Fibroblast of the aortic adventitia (primary cell): ENCODE results near the gene PARS2. TPM values are rescaled to one million over a fixed set of nuclear protein-coding genes. Genes with fewer than 3 reads are reported as not detected.

Source experiments
- DNase-seq: peaks from one replicate; pipeline ENCODE4 v3.0.0-alpha.2; 2010; ENCODE audit warnings: low read depth
- H3K4me3 ChIP-seq: 2 replicates; pipeline ENCODE4 v1.5.1; 2011; ENCODE audit warnings: low read depth, mild to moderate bottlenecking, control low read depth, low read length, moderate library complexity
- total RNA-seq: library from RNA; depleted of rRNA; stranded (reverse); fragments of >200 nt; gene quantifications from 2 replicates; pipeline ENCODE4 v1.2.3, GENCODE V29; 2012; ENCODE audit warnings: low replicate concordance
- TF ChIP-seq, protein P1 (sequence below): IDR thresholded peaks from 2 replicates; pipeline ENCODE4 v1.5.1; 2011; ENCODE audit warnings: mild to moderate bottlenecking, low read length, control low read depth, inconsistent platforms; ENCODE audit not compliant: insufficient read depth

Gene PARS2
- total RNA-seq, 1 donor, result 4.1 TPM

DNA sequence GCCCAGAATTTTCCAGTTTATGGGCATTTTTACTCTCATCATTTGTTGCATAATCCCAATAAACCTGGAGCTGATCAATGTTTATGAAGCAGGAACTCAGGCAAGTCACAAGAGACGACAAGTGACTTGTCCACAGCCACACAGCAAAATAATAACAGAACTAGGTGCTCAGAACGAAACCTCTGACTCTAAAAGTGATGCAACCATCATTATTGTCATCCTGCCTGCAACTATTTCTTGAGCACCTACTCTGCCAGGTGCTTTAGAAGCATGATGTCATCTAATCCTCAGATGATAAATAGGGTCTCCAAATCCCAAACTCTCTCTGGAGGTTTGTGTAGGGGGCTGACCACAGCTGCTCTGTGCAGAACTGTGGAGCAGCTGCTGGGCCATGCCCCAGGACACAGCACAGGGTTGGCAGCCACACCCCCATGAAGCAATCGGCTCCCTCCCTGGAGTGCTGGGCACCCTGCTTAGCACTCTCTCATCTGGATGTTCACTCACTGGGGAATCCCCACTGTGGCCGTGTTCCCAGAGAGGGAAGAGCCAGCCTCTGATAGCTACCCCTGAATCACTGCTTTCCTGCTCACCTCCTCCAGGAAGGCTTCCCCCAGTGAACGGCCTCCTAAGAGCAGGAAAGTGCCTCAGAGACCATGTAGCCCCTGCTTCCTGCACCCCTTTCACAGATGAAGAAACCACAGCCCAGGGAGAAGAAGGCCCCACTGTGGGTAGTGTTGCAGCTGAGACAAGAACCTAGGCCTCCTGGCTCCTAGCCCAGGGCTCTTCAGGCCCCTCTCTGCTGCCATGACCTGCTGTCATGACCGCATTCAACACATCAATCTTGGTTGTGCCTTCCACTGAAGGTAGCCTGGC is 34.7 kb upstream of the PARS2 start:
- TF ChIP-seq, protein P1, sequence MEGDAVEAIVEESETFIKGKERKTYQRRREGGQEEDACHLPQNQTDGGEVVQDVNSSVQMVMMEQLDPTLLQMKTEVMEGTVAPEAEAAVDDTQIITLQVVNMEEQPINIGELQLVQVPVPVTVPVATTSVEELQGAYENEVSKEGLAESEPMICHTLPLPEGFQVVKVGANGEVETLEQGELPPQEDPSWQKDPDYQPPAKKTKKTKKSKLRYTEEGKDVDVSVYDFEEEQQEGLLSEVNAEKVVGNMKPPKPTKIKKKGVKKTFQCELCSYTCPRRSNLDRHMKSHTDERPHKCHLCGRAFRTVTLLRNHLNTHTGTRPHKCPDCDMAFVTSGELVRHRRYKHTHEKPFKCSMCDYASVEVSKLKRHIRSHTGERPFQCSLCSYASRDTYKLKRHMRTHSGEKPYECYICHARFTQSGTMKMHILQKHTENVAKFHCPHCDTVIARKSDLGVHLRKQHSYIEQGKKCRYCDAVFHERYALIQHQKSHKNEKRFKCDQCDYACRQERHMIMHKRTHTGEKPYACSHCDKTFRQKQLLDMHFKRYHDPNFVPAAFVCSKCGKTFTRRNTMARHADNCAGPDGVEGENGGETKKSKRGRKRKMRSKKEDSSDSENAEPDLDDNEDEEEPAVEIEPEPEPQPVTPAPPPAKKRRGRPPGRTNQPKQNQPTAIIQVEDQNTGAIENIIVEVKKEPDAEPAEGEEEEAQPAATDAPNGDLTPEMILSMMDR, result no peak
- DNase-seq, result peak; percentile 43

DNA sequence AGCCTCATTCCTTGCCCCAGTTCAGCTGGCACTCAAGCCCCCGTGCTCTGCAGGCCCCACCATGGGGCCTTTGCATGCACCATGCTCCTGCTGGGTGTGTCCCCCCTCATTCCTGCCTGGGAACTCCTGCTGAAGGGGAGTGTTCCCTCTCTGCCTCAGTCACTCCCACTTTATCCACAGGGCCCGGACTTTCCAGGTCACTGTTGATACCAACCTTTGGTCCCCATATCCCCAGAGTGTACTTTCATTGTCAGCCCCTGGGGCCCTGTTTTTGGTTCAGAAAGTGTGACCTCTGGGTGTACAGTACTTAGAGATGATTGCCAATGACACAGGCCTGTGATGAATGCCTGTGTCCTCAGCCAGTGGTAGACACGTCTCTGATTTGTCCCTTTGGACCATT is 33.9 kb upstream of the PARS2 start:
- DNase-seq, result no peak
- TF ChIP-seq, protein P1, result no peak
- no peak overlapping the region for H3K4me3 ChIP-seq

More for the DNA sequence above, 34.7 kb upstream of the PARS2 start:
- H3K4me3 ChIP-seq, result no peak overlapping the region

DNA sequence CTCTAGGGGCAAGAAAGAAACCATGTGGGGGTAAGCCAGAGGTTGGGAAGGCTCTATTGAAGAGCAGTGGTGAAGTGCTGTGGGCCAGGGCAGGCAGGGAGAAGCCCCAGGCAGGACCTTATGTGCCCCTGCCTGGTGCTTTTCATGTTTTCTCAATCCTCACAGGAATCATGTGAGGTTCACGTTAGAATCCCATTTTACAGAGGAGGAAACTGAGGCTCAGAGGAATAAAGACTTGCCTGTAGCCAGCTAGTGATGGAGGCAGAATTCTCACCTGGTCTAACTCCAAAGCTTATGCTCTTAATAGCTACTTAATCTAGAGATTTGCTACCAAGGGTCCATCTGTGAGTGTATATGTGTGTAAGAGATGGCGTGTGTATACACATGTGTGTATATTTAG is 32.6 kb upstream of the PARS2 start:
- DNase-seq, result no peak
- TF ChIP-seq, protein P1, result no peak
- no peak overlapping the region for H3K4me3 ChIP-seq

DNA sequence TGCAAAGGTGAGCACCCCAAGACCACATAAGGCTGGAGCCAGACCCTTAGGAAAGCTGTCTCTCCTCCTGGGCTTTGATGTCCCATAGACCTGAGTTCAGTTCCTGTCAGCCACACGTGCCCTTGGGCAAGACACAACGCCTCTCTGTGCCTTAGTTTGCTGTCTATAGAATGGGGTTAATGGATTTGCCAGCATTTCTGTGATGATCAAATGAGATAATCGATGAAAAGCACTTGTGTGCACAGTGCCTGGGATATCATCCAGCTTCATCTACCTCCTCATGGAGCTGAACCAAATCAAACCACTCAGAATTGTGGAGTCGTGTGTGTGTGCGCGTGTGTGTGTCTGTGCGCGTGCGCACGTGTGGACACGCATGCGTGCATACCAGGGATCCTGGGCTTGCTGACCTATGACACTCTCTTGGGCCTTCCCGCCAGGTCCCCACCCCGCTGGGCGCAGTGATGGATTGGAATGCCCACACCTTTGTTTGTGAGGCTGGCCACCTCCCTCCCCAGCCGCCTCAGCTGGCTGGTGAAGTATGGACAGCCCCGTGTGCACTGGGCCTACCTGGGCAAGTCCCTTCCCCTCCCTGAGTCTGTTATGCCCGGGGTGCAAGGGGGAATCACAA is 31.6 kb upstream of the PARS2 start:
- TF ChIP-seq, protein P1, result no peak
- DNase-seq, result no peak
- H3K4me3 ChIP-seq, result no peak overlapping the region

DNA sequence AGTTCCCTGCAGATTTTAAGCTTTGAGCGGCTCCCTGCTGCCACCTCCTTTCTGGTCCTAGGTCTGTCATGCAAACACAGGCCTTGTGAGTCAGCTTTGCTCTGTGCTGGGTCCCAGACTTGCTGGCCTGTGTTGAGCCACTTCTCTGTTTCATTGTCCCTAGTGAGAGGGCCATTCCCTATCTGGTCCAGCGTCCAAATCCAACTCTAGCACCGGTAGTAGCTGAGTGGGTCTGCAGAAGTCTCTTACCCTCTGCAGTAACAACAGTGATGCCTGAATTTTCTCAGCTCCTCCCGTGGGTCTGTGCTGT is 31.0 kb upstream of the PARS2 start:
- TF ChIP-seq, protein P1, result no peak
- no peak overlapping the region for H3K4me3 ChIP-seq
- DNase-seq, result no peak

DNA sequence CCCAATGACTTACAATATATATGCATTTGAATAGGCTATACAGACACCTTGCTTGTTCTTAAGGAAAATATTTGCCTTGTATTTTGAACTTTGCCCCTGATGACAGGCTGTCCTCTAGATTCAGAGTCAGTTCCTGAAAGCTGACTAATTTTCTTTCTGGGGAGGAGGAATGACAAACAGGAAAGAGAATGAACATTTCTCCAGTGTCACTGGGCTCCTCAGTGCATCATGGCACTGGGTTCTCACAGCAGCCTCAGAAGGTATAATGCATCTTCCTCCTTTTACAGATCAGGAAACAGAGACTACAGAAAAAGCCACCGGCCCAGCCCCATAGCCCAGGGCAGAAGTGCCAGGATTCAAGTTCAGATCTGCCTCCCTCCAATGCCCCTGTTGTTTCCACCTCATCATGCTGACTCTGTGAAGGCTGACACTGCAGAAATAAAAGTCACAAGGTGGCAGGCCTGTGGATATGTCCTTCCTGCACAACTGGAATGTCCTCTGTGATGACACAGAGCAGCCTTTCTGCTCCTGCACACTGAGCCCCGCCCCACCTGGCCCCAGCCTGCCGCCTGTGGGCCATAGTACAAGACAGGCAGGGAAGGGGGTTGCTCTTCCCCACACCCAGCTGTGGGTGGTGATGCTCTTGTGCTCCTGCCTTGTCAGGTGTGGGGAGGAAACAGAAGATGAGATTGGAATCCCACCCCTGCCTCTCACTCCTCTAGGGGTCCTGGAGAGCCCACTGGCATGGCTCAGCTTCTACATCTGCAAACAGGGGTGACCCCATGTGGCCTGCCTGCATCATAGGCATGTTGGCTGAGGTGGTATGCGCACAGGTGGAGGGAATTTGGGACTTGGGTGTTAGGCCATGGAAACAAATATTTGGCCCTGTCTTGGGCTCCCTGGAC is 30.4 kb upstream of the PARS2 start:
- no peak overlapping the region for H3K4me3 ChIP-seq
- DNase-seq, result no peak
- TF ChIP-seq, protein P1, result no peak
